Neural progenitor cell (in vitro differentiated cells): ENCODE results near the gene KCNJ15.

ENCODE experiments used
- EZH2 ChIP-seq: fragments of 200-600 bp; sonication (generic); IDR thresholded peaks from 2 replicates; pipeline ENCODE4 v1.6.1; 2017; ENCODE audit warnings: antibody characterized with exemption, mild to moderate bottlenecking, moderate library complexity
- EZH2phosphoT487 ChIP-seq: fragments of 200-600 bp; sonication (generic); IDR thresholded peaks from 2 replicates; pipeline ENCODE4 v1.6.1; 2017; ENCODE audit warnings: antibody characterized with exemption
- TF ChIP-seq, protein P1 (sequence below): fragments of 200-600 bp; sonication (generic); IDR thresholded peaks from 2 replicates; pipeline ENCODE4 v1.5.1; 2017; ENCODE audit warnings: antibody characterized with exemption, mild to moderate bottlenecking

DNA sequence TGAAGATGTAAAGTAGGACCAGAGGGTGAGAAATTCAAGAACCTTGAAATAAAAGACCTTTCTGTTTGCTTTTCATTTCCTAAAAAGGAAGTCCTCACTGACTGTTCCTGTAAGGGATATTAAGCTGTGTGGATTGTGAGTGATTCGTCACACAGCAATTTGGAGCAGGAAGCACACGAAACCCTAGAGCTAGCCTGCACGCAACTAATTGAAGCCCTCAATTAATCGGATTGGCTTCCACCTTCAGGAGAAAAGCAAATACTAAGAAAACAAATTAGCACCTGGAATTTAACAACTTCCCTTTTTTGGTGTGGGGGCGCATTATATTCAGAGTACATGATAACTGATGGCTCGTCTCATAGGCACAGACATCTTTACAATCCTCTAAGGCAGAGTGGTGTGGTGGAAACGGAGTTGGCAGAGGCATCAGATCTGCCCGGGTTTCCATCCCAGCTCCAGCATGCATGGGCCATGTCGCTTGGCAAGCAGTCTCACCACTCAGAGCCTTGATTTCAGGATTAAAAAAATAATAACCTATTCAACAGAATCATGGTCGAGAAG, 95.2 kb downstream of the KCNJ15 start:
- no peak for TF ChIP-seq EZH2
- TF ChIP-seq, protein P1, sequence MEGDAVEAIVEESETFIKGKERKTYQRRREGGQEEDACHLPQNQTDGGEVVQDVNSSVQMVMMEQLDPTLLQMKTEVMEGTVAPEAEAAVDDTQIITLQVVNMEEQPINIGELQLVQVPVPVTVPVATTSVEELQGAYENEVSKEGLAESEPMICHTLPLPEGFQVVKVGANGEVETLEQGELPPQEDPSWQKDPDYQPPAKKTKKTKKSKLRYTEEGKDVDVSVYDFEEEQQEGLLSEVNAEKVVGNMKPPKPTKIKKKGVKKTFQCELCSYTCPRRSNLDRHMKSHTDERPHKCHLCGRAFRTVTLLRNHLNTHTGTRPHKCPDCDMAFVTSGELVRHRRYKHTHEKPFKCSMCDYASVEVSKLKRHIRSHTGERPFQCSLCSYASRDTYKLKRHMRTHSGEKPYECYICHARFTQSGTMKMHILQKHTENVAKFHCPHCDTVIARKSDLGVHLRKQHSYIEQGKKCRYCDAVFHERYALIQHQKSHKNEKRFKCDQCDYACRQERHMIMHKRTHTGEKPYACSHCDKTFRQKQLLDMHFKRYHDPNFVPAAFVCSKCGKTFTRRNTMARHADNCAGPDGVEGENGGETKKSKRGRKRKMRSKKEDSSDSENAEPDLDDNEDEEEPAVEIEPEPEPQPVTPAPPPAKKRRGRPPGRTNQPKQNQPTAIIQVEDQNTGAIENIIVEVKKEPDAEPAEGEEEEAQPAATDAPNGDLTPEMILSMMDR: no peak
- no peak for TF ChIP-seq EZH2phosphoT487
